Prostate gland (tissue), 2 donors: ENCODE measurements around the gene RRP1B. TPM values are rescaled to one million over a fixed set of nuclear protein-coding genes. Genes with fewer than 3 reads are reported as not detected.

Experiments used
- DNase-seq: peaks from one replicate; pipeline ENCODE4 v3.0.0-alpha.2; 2019; ENCODE audit warnings: low spot score
- H3K27ac ChIP-seq, 2 donors: fragments of 200-600 bp; sonication (generic); 2 replicates each; pipeline ENCODE4 v1.5.1; 2017 to 2019
- H3K27me3 ChIP-seq: fragments of 200-600 bp; sonication (generic); replicated peaks from 2 replicates; pipeline ENCODE4 v1.5.1; 2019; ENCODE audit not compliant: insufficient read depth
- H3K36me3 ChIP-seq, 2 donors: fragments of 200-600 bp; sonication (generic); 1 replicate in 1 of 2; 2 replicates in 1 of 2; pipeline versions ENCODE4 v1.5.1 to v1.8.1; 2017 to 2019
- H3K4me1 ChIP-seq: fragments of 200-600 bp; sonication (generic); replicated peaks from 2 replicates; pipeline ENCODE4 v1.5.1; 2019
- H3K4me3 ChIP-seq, 2 donors: fragments of 200-600 bp; sonication (generic); 2 replicates each; pipeline ENCODE4 v1.5.1; 2017 to 2019
- H3K9me3 ChIP-seq: fragments of 200-600 bp; sonication (generic); 2 replicates; pipeline ENCODE4 v1.5.1; 2017
- POLR2A ChIP-seq: fragments of 450-650 bp; IDR thresholded peaks from one replicate; pipeline ENCODE4 v1.6.1; 2016; ENCODE audit warnings: antibody characterized with exemption, mild to moderate bottlenecking
- POLR2AphosphoS5 ChIP-seq: sonication (generic); formaldehyde crosslinking; IDR thresholded peaks from one replicate; pipeline ENCODE4 v1.6.1; 2017; ENCODE audit warnings: antibody characterized with exemption
- WGBS: methylation state at CpG from one replicate; pipeline ENCODE4 v1.1.5; 2018; 5-methylcytosine and 5-hydroxymethylcytosine counted together
- intact Hi-C: fragments of 100-400 bp; cut with DNase I; formaldehyde crosslinking; loops from one replicate; pipeline ENCODE4 v1.14.2; 2022
- total RNA-seq, 2 donors: library from RNA; depleted of rRNA; stranded (reverse); fragments of >200 nt; gene quantifications; one replicate each; pipeline ENCODE4 v1.1.0, GENCODE V29; 2016
- TF ChIP-seq, protein P1 (sequence below), 4 experiments: fragments of 200-600 bp in 2 of 4; fragments of 450-650 bp in 2 of 4; sonication (generic) in 2 of 4; IDR thresholded peaks; 1 replicate in 3 of 4; 2 replicates in 1 of 4; pipeline ENCODE4 v1.5.1; 2016 to 2019; ENCODE audit warnings: antibody characterized with exemption in 4 of 4, mild to moderate bottlenecking in 2 of 4, moderate library complexity in 2 of 4

RRP1B gene
- total RNA-seq, 2 donors from 2014 or later = 22.7 to 38.3 TPM

DNA sequence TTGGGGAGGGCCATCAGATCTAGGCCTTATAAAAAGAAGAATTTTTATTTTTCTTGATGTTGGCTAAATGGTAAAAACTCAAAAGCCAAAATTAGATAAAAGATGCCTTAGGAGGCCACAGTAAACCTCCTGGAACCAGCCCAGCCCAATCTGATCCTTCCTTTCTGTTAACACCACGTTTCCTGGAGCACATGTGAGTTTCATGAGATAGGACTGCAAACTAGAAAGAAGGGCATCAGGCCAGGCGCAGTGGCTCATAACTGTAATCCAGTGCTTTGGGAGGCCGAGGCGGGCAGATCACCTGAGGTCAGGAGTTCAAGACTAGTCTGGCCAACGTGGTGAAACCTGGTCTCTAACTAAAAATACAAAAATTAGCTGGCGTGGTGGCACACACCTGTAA is 6.7 kb upstream of the RRP1B start:
- WGBS = 80% methylated on average over 6 of the region's 6 CpGs

DNA sequence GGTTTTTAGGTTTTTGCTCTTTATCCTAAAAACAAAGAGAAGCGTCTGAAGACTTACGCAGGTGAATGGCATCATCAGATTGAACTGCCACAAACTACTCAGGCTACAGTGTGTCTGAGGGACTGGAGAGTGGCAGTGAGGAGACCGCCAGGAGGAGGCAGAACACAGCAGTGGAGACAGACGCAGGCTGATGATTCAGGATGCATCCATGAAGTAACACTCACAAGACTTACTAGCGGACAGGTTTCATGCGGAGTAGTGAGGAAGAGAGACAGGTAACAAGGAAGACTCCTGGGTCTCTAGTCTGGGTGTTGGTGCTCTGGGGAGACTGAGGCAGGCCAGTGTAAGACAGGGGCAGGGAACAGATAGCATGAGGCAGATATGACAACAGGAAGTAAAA is 5.7 kb upstream of the RRP1B start:
- Histone ChIP-seq H3K27ac (no peak overlapping the region), H3K4me1 (no peaks in the 10 kb centered on the region), H3K9me3 (no peaks in the 10 kb centered on the region), H3K36me3 (no peaks in the 10 kb centered on the region), H3K4me3 (no peak overlapping the region), H3K27me3 (no peaks in the 10 kb centered on the region)
- no peak for DNase-seq
- 89% methylated on average over 6 of the region's 6 CpGs for WGBS
- intact Hi-C loops = no loop called here
- TF ChIP-seq POLR2A = no peak
- TF ChIP-seq, protein P1, sequence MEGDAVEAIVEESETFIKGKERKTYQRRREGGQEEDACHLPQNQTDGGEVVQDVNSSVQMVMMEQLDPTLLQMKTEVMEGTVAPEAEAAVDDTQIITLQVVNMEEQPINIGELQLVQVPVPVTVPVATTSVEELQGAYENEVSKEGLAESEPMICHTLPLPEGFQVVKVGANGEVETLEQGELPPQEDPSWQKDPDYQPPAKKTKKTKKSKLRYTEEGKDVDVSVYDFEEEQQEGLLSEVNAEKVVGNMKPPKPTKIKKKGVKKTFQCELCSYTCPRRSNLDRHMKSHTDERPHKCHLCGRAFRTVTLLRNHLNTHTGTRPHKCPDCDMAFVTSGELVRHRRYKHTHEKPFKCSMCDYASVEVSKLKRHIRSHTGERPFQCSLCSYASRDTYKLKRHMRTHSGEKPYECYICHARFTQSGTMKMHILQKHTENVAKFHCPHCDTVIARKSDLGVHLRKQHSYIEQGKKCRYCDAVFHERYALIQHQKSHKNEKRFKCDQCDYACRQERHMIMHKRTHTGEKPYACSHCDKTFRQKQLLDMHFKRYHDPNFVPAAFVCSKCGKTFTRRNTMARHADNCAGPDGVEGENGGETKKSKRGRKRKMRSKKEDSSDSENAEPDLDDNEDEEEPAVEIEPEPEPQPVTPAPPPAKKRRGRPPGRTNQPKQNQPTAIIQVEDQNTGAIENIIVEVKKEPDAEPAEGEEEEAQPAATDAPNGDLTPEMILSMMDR (IDR thresholded peaks at IDR 0.05) = no peak
- TF ChIP-seq POLR2AphosphoS5 = no peak

More for the DNA sequence above, 6.7 kb upstream of the RRP1B start:
- no peaks in the 10 kb centered on the region for H3K27me3 ChIP-seq
- no peak for DNase-seq
- H3K36me3 ChIP-seq = no peaks in the 10 kb centered on the region
- H3K4me3 ChIP-seq = no peak overlapping the region
- intact Hi-C loops = no loop called here
- H3K27ac ChIP-seq = no peak overlapping the region
- no peaks in the 10 kb centered on the region for H3K4me1 ChIP-seq
- no peak for TF ChIP-seq POLR2AphosphoS5
- TF ChIP-seq, protein P1 (IDR thresholded peaks at IDR 0.05) = no peak
- no peak for TF ChIP-seq POLR2A
- H3K9me3 ChIP-seq = no peaks in the 10 kb centered on the region

DNA sequence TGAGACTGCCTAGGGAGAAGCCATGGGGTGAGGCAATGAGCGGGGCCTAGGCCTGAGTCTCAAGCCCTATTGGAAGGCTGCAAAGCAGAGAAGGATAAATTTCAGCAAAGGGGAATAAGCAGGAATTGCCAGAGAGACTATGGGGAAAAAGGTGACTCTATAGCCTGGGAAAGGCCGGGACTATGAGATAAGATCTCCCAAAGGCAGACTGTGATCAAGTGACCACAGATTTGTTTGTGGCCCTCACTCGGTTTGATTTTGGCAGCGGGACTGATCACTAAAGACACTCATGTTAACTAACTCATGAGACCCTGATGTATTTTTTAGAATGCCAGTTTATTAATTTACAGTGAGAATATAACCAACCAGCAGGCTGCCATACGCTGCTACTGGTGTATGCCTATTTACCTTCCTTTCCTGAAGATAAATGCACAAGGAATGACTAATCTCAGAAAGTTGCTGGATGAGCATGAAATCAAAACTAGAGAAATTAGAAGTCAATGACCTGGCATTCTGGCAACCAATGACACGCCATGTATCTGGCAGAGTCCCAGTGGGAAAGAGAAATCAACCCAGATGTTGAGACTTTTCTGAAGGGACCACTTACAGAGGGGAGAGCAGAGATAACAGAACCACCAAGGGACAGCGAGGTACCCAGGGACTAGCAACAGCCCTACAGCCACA is 4.4 kb upstream of the RRP1B start:
- Histone ChIP-seq H3K27ac (no peak overlapping the region), H3K4me3 (no peak overlapping the region), H3K27me3 (no peaks in the 10 kb centered on the region), H3K36me3 (no peaks in the 10 kb centered on the region), H3K9me3 (no peaks in the 10 kb centered on the region), H3K4me1 (no peaks in the 10 kb centered on the region)
- intact Hi-C loops = loop anchor here (5.0 kb wide), 1 partner anchor 132 kb away; the partner anchor contains the start of gene RRP1
- 81% methylated on average over 7 of the region's 7 CpGs for WGBS
- no peak for DNase-seq
- TF ChIP-seq, protein P1 (IDR thresholded peaks at IDR 0.05) = no peak
- TF ChIP-seq POLR2AphosphoS5 (no peak), POLR2A (no peak)

DNA sequence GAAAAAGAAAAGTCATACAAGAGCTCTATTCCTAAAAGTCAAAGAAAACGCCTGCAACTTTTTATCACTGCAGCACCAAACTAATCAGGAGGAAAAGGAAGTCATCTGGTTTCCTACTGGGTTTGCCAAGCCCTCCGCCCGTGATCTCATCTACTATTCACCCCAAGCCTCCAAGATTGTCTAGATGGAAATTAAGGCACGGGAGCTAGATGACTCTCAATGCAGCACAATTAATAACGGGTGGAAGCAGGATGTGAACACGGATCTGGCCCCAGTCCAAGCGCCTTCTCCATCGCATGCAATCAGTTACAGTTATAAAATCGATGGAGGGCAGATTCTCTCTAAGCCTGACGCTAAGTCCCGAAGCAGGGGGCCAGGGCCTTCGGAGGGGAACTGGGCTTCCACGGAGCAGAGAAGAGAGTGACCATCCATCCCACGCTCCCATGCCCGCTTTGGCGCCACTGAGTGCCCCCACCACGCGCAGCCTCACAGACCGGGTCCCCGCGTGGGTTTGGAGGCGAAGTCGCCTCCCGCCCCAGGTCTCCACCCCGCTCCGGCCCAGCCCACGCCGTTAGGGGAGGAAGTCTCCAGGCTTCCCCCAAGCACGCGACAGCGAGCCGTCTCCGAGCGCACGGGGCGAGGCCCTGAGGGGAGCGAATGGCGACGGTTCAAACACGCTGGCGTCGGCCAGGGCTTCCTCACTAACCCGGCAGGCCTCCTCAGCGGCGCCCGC is 1.8 kb upstream of the RRP1B start:
- intact Hi-C loops = loop anchor here (5.0 kb wide), 1 partner anchor 130 kb away; the partner anchor contains the start of gene RRP1
- H3K4me3 ChIP-seq = no peak overlapping the region
- no peaks in the 10 kb centered on the region for H3K27me3 ChIP-seq
- no peaks in the 10 kb centered on the region for H3K36me3 ChIP-seq
- no peaks in the 10 kb centered on the region for H3K9me3 ChIP-seq
- DNase-seq = no peak
- WGBS = 87% methylated on average over 46 of the region's 46 CpGs
- peaks cover 7% of the 10 kb centered on the region for H3K4me1 ChIP-seq
- no peak overlapping the region for H3K27ac ChIP-seq
- no peak for TF ChIP-seq POLR2A
- TF ChIP-seq, protein P1 (IDR thresholded peaks at IDR 0.05) = no peak
- TF ChIP-seq POLR2AphosphoS5 = no peak
